IPS-18c (cell line): Measurements from ENCODE around the gene PCYOX1L.
"Not testable (repeated sequence)": the region's sequence is repeated elsewhere in the genome, so short reads cannot be mapped to it uniquely, and the experiment has no call there.

ENCODE experiments used
- H3K4me3 ChIP-seq: 2 replicates; pipeline ENCODE4 v1.7.0; 2013; ENCODE audit warnings: low read depth, mild to moderate bottlenecking, low read length, moderate library complexity; ENCODE audit not compliant: insufficient read depth
- H3K9me3 ChIP-seq: one replicate; pipeline ENCODE4 v1.6.1; 2013; ENCODE audit warnings: mild to moderate bottlenecking, low read length, moderate library complexity; ENCODE audit not compliant: control insufficient read depth, insufficient read depth

PCYOX1L gene

GRCh38 chr5:149376711-149377447 is 19.0 kb downstream of the PCYOX1L start:
- H3K9me3 ChIP-seq = no peaks in the 10 kb centered on the region
- H3K4me3 ChIP-seq = no peak overlapping the region

GRCh38 chr5:149378241-149378820 is 20.5 kb downstream of the PCYOX1L start:
- Histone ChIP-seq H3K9me3 (no peaks in the 10 kb centered on the region), H3K4me3 (no peak overlapping the region)

GRCh38 chr5:149379177-149379761 is 21.4 kb downstream of the PCYOX1L start, which contains the start of gene IL17B:
IL17B (minus strand) TSS chr5:149379292; CDS start chr5:149379225, 67 bp downstream.
- H3K4me3 ChIP-seq = no peak within 1 kb of the TSS
- H3K9me3 ChIP-seq = no peaks in the 10 kb centered on the region

GRCh38 chr5:149379818-149380374 is 22.1 kb downstream of the PCYOX1L start:
- no peak overlapping the region for H3K4me3 ChIP-seq
- H3K9me3 ChIP-seq = no peaks in the 10 kb centered on the region

GRCh38 chr5:149380466-149381121 is 22.7 kb downstream of the PCYOX1L start:
- no peaks in the 10 kb centered on the region for H3K9me3 ChIP-seq
- no peak overlapping the region for H3K4me3 ChIP-seq

GRCh38 chr5:149381261-149381985 is 23.6 kb downstream of the PCYOX1L start:
- no peaks in the 10 kb centered on the region for H3K9me3 ChIP-seq
- no peak overlapping the region for H3K4me3 ChIP-seq

GRCh38 chr5:149381986-149382338 is 24.1 kb downstream of the PCYOX1L start:
- no peaks in the 10 kb centered on the region for H3K9me3 ChIP-seq
- H3K4me3 ChIP-seq = no peak overlapping the region

- no peaks in the 10 kb centered on the region for H3K9me3 ChIP-seq
- no peak overlapping the region for H3K4me3 ChIP-seq
These were observed 24.8 kb downstream of the PCYOX1L start for GRCh38 chr5:149382517-149383220.

GRCh38 chr5:149383399-149383798 is 25.6 kb downstream of the PCYOX1L start:
- Histone ChIP-seq H3K4me3 (no peak overlapping the region), H3K9me3 (peaks cover under 1% of the 10 kb centered on the region)

GRCh38 chr5:149386166-149386565 is 28.3 kb downstream of the PCYOX1L start:
- Histone ChIP-seq H3K9me3 (peaks cover 2% of the 10 kb centered on the region), H3K4me3 (no peak overlapping the region)

- Histone ChIP-seq H3K4me3 (no peak overlapping the region), H3K9me3 (peaks cover 2% of the 10 kb centered on the region)
These were observed 29.3 kb downstream of the PCYOX1L start for GRCh38 chr5:149387081-149387631.

- H3K4me3 ChIP-seq = no peak overlapping the region
These were observed 30.1 kb downstream of the PCYOX1L start for GRCh38 chr5:149387982-149388381.

GRCh38 chr5:149388498-149389190 is 30.8 kb downstream of the PCYOX1L start:
- H3K4me3 ChIP-seq = no peak overlapping the region
- H3K9me3 ChIP-seq = peaks cover 2% of the 10 kb centered on the region

More at GRCh38 chr5:149387982-149388381, 30.1 kb downstream of the PCYOX1L start:
- peaks cover 2% of the 10 kb centered on the region for H3K9me3 ChIP-seq

- H3K4me3 ChIP-seq = no peak overlapping the region
- H3K9me3 ChIP-seq = peaks cover 2% of the 10 kb centered on the region
These were observed 32.0 kb downstream of the PCYOX1L start for GRCh38 chr5:149389552-149390495.

GRCh38 chr5:149391076-149391475 is 33.2 kb downstream of the PCYOX1L start:
- not testable (repeated sequence) for H3K9me3 ChIP-seq, H3K4me3 ChIP-seq
